Peyer's patch (tissue), 4 donors: Measurements from ENCODE around the gene TOMM70.

Source experiments
- POLR2A ChIP-seq, 2 donors: fragments of 450-650 bp; IDR thresholded peaks; one replicate each; pipeline ENCODE4 v1.5.1; 2017; ENCODE audit warnings: antibody characterized with exemption in 2 of 2, mild to moderate bottlenecking in 2 of 2, moderate library complexity in 2 of 2
- TF ChIP-seq, protein P1 (sequence below), 6 experiments: fragments of 450-650 bp in 4 of 6; fragments of 200-600 bp in 2 of 6; sonication (generic) in 1 of 6; IDR thresholded peaks; one replicate each; pipeline ENCODE4 v1.5.1; 2017 to 2019; ENCODE audit warnings: antibody characterized with exemption in 6 of 6, mild to moderate bottlenecking in 3 of 6, moderate library complexity in 1 of 6

DNA sequence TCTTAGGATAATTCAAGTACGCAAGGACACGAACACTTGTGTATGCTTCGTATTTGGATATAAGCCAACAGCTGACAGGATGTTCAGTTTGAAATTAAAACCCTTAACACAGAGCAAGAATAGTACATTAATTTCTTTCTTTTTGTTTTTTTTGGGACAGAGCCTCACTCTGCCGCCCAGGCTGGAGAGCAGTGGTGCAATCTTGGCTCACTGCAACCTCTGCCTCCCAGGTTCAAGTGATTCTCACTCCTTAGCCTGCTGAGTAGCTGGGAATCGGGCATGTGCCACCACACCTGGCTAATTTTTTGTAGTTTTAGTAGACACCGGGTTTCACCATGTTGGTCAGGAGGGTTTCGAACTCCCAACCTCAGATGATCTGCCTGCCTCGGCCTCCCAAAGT lies 32.4 kb downstream of the TOMM70 start:
- TF ChIP-seq, protein P1, sequence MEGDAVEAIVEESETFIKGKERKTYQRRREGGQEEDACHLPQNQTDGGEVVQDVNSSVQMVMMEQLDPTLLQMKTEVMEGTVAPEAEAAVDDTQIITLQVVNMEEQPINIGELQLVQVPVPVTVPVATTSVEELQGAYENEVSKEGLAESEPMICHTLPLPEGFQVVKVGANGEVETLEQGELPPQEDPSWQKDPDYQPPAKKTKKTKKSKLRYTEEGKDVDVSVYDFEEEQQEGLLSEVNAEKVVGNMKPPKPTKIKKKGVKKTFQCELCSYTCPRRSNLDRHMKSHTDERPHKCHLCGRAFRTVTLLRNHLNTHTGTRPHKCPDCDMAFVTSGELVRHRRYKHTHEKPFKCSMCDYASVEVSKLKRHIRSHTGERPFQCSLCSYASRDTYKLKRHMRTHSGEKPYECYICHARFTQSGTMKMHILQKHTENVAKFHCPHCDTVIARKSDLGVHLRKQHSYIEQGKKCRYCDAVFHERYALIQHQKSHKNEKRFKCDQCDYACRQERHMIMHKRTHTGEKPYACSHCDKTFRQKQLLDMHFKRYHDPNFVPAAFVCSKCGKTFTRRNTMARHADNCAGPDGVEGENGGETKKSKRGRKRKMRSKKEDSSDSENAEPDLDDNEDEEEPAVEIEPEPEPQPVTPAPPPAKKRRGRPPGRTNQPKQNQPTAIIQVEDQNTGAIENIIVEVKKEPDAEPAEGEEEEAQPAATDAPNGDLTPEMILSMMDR (IDR thresholded peaks at IDR 0.05), result no peak
- no peak for TF ChIP-seq POLR2A (IDR thresholded peaks at IDR 0.05)
